Trophoblast cell (in vitro differentiated cells and primary cell): ENCODE data around the gene CETP.

Experiments used
- DNase-seq, 2 donors: peaks; one replicate each; pipeline ENCODE4 v3.0.0-alpha.2; 2016
- H2AFZ ChIP-seq: 2 replicates; pipeline ENCODE4 v1.6.1; 2013; ENCODE audit warnings: low read length, moderate library complexity, mild to moderate bottlenecking; ENCODE audit not compliant: insufficient read depth, poor library complexity
- H2AK5ac ChIP-seq: 2 replicates; pipeline ENCODE4 v1.6.1; 2013; ENCODE audit warnings: mild to moderate bottlenecking, low read length
- H2BK120ac ChIP-seq: 2 replicates; pipeline ENCODE4 v1.6.1; 2013; ENCODE audit warnings: low read length, mild to moderate bottlenecking, moderate library complexity; ENCODE audit not compliant: insufficient read depth, poor library complexity
- H2BK12ac ChIP-seq: 2 replicates; pipeline ENCODE4 v1.6.1; 2013; ENCODE audit warnings: mild to moderate bottlenecking, low read length, moderate library complexity
- H2BK5ac ChIP-seq: 2 replicates; pipeline ENCODE4 v1.6.1; 2013; ENCODE audit warnings: low read length, low read depth, moderate library complexity, mild to moderate bottlenecking; ENCODE audit not compliant: poor library complexity
- H3K14ac ChIP-seq: 2 replicates; pipeline ENCODE4 v1.6.1; 2013; ENCODE audit warnings: mild to moderate bottlenecking, low read length
- H3K18ac ChIP-seq: 2 replicates; pipeline ENCODE4 v1.6.1; 2013; ENCODE audit warnings: mild to moderate bottlenecking, low read length
- H3K23ac ChIP-seq: 2 replicates; pipeline ENCODE4 v1.6.1; 2013; ENCODE audit warnings: low read length
- H3K27ac ChIP-seq: 2 replicates; pipeline ENCODE4 v1.5.1; 2013; ENCODE audit warnings: low read depth, mild to moderate bottlenecking, inconsistent platforms, low read length, moderate library complexity
- H3K27me3 ChIP-seq: 2 replicates; pipeline ENCODE4 v1.6.1; 2013; ENCODE audit warnings: inconsistent platforms, mild to moderate bottlenecking, low read length, moderate library complexity; ENCODE audit not compliant: insufficient read depth
- H3K36me3 ChIP-seq, 2 experiments: 1 replicate in 1 of 2; 2 replicates in 1 of 2; pipeline ENCODE4 v1.6.1; 2013; ENCODE audit warnings: low read length in 2 of 2, mild to moderate bottlenecking in 2 of 2, moderate library complexity in 1 of 2; ENCODE audit not compliant: insufficient read depth in 2 of 2, control insufficient read depth in 1 of 2
- H3K4ac ChIP-seq: 2 replicates; pipeline ENCODE4 v1.6.1; 2013; ENCODE audit warnings: low read depth, mild to moderate bottlenecking, low read length, moderate library complexity
- H3K4me1 ChIP-seq, 2 experiments: 1 replicate in 1 of 2; 2 replicates in 1 of 2; pipeline ENCODE4 v1.6.1; 2013; ENCODE audit warnings: low read length in 2 of 2, mild to moderate bottlenecking in 2 of 2, moderate library complexity in 1 of 2; ENCODE audit not compliant: insufficient read depth in 2 of 2, control insufficient read depth in 1 of 2
- H3K4me2 ChIP-seq: 2 replicates; pipeline ENCODE4 v1.6.1; 2013; ENCODE audit warnings: inconsistent platforms, mild to moderate bottlenecking, low read length, moderate library complexity
- H3K4me3 ChIP-seq: 2 replicates; pipeline ENCODE4 v1.5.1; 2013; ENCODE audit warnings: mild to moderate bottlenecking, low read depth, low read length, inconsistent platforms
- H3K79me1 ChIP-seq: one replicate; pipeline ENCODE4 v1.6.1; 2013; ENCODE audit warnings: low read length
- H3K79me2 ChIP-seq: 2 replicates; pipeline ENCODE4 v1.6.1; 2013; ENCODE audit warnings: low read length, mild to moderate bottlenecking; ENCODE audit not compliant: control insufficient read depth, insufficient read depth, poor library complexity
- H3K9ac ChIP-seq: 2 replicates; pipeline ENCODE4 v1.6.1; 2013; ENCODE audit warnings: mild to moderate bottlenecking, low read length
- H3K9me3 ChIP-seq: 2 replicates; pipeline ENCODE4 v1.6.1; 2013; ENCODE audit warnings: low read depth, mild to moderate bottlenecking, control low read depth, inconsistent platforms, low read length; ENCODE audit not compliant: insufficient read depth
- H4K12ac ChIP-seq: 2 replicates; pipeline ENCODE4 v1.6.1; 2013; ENCODE audit warnings: low read depth, mild to moderate bottlenecking, low read length, moderate library complexity
- H4K8ac ChIP-seq: 2 replicates; pipeline ENCODE4 v1.6.1; 2013; ENCODE audit warnings: low read depth, mild to moderate bottlenecking, low read length, moderate library complexity
- H4K91ac ChIP-seq: one replicate; pipeline ENCODE4 v1.6.1; 2013; ENCODE audit warnings: low read depth, mild to moderate bottlenecking, low read length, moderate library complexity
- WGBS: extraction: QIAGEN DNeasy Blood & Tissue Kit; methylation state at CpG from one replicate; pipeline ENCODE4 v1.1.7; 2013; ENCODE audit warnings: missing lambda C conversion rate; ENCODE audit not compliant: insufficient read length, insufficient coverage; ENCODE audit errors: extremely low coverage; 5-methylcytosine and 5-hydroxymethylcytosine counted together

The CETP gene

GRCh38 chr16:57022445-57022844 is 60.7 kb downstream of the CETP start:
- no peak overlapping the region for H2BK12ac ChIP-seq
- H2AK5ac ChIP-seq: no peak overlapping the region
- no peak overlapping the region for H2BK120ac ChIP-seq
- no peak overlapping the region for H3K4me2 ChIP-seq
- no peak for DNase-seq
- H3K27ac ChIP-seq: no peak overlapping the region
- H3K4me1 ChIP-seq: no peaks in the 10 kb centered on the region
- H3K4me3 ChIP-seq: no peak overlapping the region
- H3K79me2 ChIP-seq: no peaks in the 10 kb centered on the region
- no peak overlapping the region for H3K18ac ChIP-seq
- H3K9ac ChIP-seq: no peak overlapping the region
- H3K4ac ChIP-seq: no peak overlapping the region
- H3K14ac ChIP-seq: no peak overlapping the region
- no peak overlapping the region for H4K12ac ChIP-seq
- no peak overlapping the region for H3K23ac ChIP-seq
- H3K9me3 ChIP-seq: peaks cover 4% of the 10 kb centered on the region
- no peak overlapping the region for H4K91ac ChIP-seq
- H3K27me3 ChIP-seq: no peaks in the 10 kb centered on the region
- H2AFZ ChIP-seq: no peak overlapping the region
- no peaks in the 10 kb centered on the region for H3K36me3 ChIP-seq
- no peak overlapping the region for H4K8ac ChIP-seq
- WGBS: no CpG with 5 or more reads among the region's 7 CpGs
- no peak overlapping the region for H2BK5ac ChIP-seq
- H3K79me1 ChIP-seq: no peaks in the 10 kb centered on the region

- no peak overlapping the region for H2AK5ac ChIP-seq
- no peaks in the 10 kb centered on the region for H3K4me1 ChIP-seq
- H3K4me2 ChIP-seq: no peak overlapping the region
- no peak overlapping the region for H4K91ac ChIP-seq
- no peak for DNase-seq
- H3K4me3 ChIP-seq: no peak overlapping the region
- H4K8ac ChIP-seq: no peak overlapping the region
- no peak overlapping the region for H3K9ac ChIP-seq
- H3K79me1 ChIP-seq: no peaks in the 10 kb centered on the region
- H3K9me3 ChIP-seq: peaks cover 4% of the 10 kb centered on the region
- WGBS: no CpG with 5 or more reads among the region's 8 CpGs
- no peak overlapping the region for H3K23ac ChIP-seq
- H3K14ac ChIP-seq: no peak overlapping the region
- no peak overlapping the region for H3K18ac ChIP-seq
- no peaks in the 10 kb centered on the region for H3K79me2 ChIP-seq
- H3K4ac ChIP-seq: no peak overlapping the region
- no peak overlapping the region for H2BK120ac ChIP-seq
- H3K36me3 ChIP-seq: no peaks in the 10 kb centered on the region
- no peak overlapping the region for H4K12ac ChIP-seq
- no peaks in the 10 kb centered on the region for H3K27me3 ChIP-seq
- no peak overlapping the region for H2AFZ ChIP-seq
- no peak overlapping the region for H2BK12ac ChIP-seq
- no peak overlapping the region for H3K27ac ChIP-seq
- H2BK5ac ChIP-seq: no peak overlapping the region
These were observed 61.9 kb downstream of the CETP start for GRCh38 chr16:57023541-57024249.

GRCh38 chr16:57024894-57025680 is 63.3 kb downstream of the CETP start:
- Histone ChIP-seq H3K23ac (no peak overlapping the region), H2BK5ac (no peak overlapping the region), H3K4me1 (peaks cover 1 to 8% of the 10 kb centered on the region in 2 experiments), H3K4ac (no peak overlapping the region), H3K36me3 (no peaks in the 10 kb centered on the region), H2BK12ac (no peak overlapping the region), H3K27ac (no peak overlapping the region), H3K27me3 (no peaks in the 10 kb centered on the region), H2AK5ac (no peak overlapping the region), H2BK120ac (no peak overlapping the region), H3K18ac (no peak overlapping the region), H2AFZ (no peak overlapping the region), H3K79me1 (no peaks in the 10 kb centered on the region), H3K9ac (no peak overlapping the region), H4K12ac (no peak overlapping the region), H3K79me2 (no peaks in the 10 kb centered on the region), H3K9me3 (peaks cover 3% of the 10 kb centered on the region), H4K91ac (no peak overlapping the region), H3K4me3 (no peak overlapping the region), H3K14ac (no peak overlapping the region), H4K8ac (no peak overlapping the region), H3K4me2 (no peak overlapping the region)
- no CpG with 5 or more reads among the region's 19 CpGs for WGBS
- no peak for DNase-seq

DNA sequence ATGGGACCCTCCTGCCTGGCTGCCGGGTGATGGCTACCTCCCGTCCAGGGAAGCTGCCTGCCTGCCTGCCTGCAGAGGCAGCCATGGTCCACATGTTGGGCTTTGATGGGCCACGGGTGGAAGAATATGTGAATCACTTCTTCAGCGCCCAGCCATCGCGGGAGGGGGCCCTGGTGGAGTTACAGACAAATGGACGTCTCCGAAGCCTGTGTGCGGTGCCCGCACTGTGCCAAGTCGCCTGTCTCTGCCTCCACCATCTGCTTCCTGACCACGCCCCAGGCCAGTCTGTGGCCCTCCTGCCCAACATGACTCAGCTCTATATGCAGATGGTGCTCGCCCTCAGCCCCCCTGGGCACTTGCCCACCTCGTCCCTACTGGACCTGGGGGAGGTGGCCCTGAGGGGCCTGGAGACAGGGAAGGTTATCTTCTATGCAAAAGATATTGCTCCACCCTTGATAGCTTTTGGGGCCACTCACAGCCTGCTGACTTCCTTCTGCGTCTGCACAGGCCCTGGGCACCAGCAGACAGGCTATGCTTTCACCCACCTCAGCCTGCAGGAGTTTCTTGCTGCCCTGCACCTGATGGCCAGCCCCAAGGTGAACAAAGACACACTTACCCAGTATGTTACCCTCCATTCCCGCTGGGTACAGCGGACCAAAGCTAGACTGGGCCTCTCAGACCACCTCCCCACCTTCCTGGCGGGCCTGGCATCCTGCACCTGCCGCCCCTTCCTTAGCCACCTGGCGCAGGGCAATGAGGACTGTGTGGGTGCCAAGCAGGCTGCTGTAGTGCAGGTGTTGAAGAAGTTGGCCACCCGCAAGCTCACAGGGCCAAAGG is 64.4 kb downstream of the CETP start:
- WGBS: no CpG with 5 or more reads among the region's 21 CpGs
- Histone ChIP-seq H3K27me3 (no peaks in the 10 kb centered on the region), H3K4me3 (no peak overlapping the region), H2BK5ac (no peak overlapping the region), H2AK5ac (no peak overlapping the region), H2BK12ac (no peak overlapping the region), H3K4me1 (peaks cover 1 to 8% of the 10 kb centered on the region in 2 experiments), H3K18ac (no peak overlapping the region), H4K12ac (peak overlapping the region; percentile 16), H3K27ac (no peak overlapping the region), H3K36me3 (no peaks in the 10 kb centered on the region), H2BK120ac (no peak overlapping the region), H3K14ac (no peak overlapping the region), H3K79me1 (no peaks in the 10 kb centered on the region), H3K79me2 (no peaks in the 10 kb centered on the region), H4K91ac (no peak overlapping the region), H3K9ac (no peak overlapping the region), H3K4me2 (no peak overlapping the region), H4K8ac (no peak overlapping the region), H2AFZ (no peak overlapping the region), H3K23ac (no peak overlapping the region), H3K4ac (no peak overlapping the region), H3K9me3 (peaks cover 3% of the 10 kb centered on the region)
- DNase-seq: no peak
